Stimulated activated naive CD8-positive, alpha-beta T cell treated with anti-CD3 and anti-CD28 coated beads, Interleukin-15, Interleukin-2, amounts not matched to agents 100 U/mL and 50 U/mL, for 24 hours (primary cell): Measurements from ENCODE around the gene EVA1C.
"Not testable (repeated sequence)": the region's sequence is repeated elsewhere in the genome, so short reads cannot be mapped to it uniquely, and the experiment has no call there.

ENCODE experiments used
- ATAC-seq: fragments of 150-1000 bp; cut with Tn5 transposase; one replicate; pipeline ENCODE4 v1.10.0; 2021
- DNase-seq: peaks from one replicate; pipeline ENCODE4 v3.0.0; 2021

Gene EVA1C

GRCh38 chr21:32390537-32391224 is 21.8 kb upstream of the EVA1C start:
- ATAC-seq, DNase-seq: not testable (repeated sequence)

GRCh38 chr21:32391755-32392154 is 20.8 kb upstream of the EVA1C start:
- ATAC-seq: no peak

GRCh38 chr21:32392299-32392879 is 20.1 kb upstream of the EVA1C start:
- ATAC-seq (no peak), DNase-seq (no peak)

More at GRCh38 chr21:32391755-32392154, 20.8 kb upstream of the EVA1C start:
- DNase-seq: no peak

GRCh38 chr21:32392880-32393676 is 19.4 kb upstream of the EVA1C start, which contains the start of gene URB1:
URB1 (minus strand) TSS chr21:32393012; CDS start chr21:32392910, 102 bp downstream.
- DNase-seq: peak; percentile 98
- ATAC-seq: peak; percentile 98

GRCh38 chr21:32393677-32394001 is 18.9 kb upstream of the EVA1C start:
- DNase-seq: no peak
- ATAC-seq: no peak

- ATAC-seq: peak; percentile 85
Measured at GRCh38 chr21:32403201-32403777, 9.2 kb upstream of the EVA1C start.

GRCh38 chr21:32406405-32406804 is 6.1 kb upstream of the EVA1C start:
- ATAC-seq (no peak), DNase-seq (no peak)

More at GRCh38 chr21:32403201-32403777, 9.2 kb upstream of the EVA1C start:
- DNase-seq: peak; percentile 67

- no peak for DNase-seq
- ATAC-seq: no peak
Measured at GRCh38 chr21:32410291-32410690, 2.2 kb upstream of the EVA1C start.

GRCh38 chr21:32410916-32411315 is 1.6 kb upstream of the EVA1C start:
- DNase-seq (no peak), ATAC-seq (no peak)

GRCh38 chr21:32411350-32412161 is 950 bp upstream of the EVA1C start:
- ATAC-seq (peak; percentile 72), DNase-seq (peak; percentile 78)

GRCh38 chr21:32413015-32413504 is 554 bp downstream of the EVA1C start:
- peak; percentile 12 for ATAC-seq
- DNase-seq: peak; percentile 58

- DNase-seq: no peak
Measured at GRCh38 chr21:32413697-32414578, 1.4 kb downstream of the EVA1C start.

GRCh38 chr21:32414579-32415358 is 2.3 kb downstream of the EVA1C start:
- DNase-seq (no peak), ATAC-seq (no peak)

More at GRCh38 chr21:32413697-32414578, 1.4 kb downstream of the EVA1C start:
- ATAC-seq: no peak

GRCh38 chr21:32415451-32416398 is 3.2 kb downstream of the EVA1C start:
- ATAC-seq (no peak), DNase-seq (no peak)

- ATAC-seq: no peak
Measured at GRCh38 chr21:32418146-32418545, 5.6 kb downstream of the EVA1C start.

GRCh38 chr21:32422064-32422463 is 9.6 kb downstream of the EVA1C start:
- ATAC-seq (no peak), DNase-seq (no peak)

More at GRCh38 chr21:32418146-32418545, 5.6 kb downstream of the EVA1C start:
- no peak for DNase-seq

GRCh38 chr21:32423320-32424190 is 11.0 kb downstream of the EVA1C start:
- no peak for DNase-seq

GRCh38 chr21:32424191-32424535 is 11.7 kb downstream of the EVA1C start:
- ATAC-seq: no peak

More at GRCh38 chr21:32423320-32424190, 11.0 kb downstream of the EVA1C start:
- ATAC-seq: no peak

More at GRCh38 chr21:32424191-32424535, 11.7 kb downstream of the EVA1C start:
- no peak for DNase-seq
